Glomerular endothelial cell (primary cell): ENCODE results near the gene ST6GALNAC4. TPM values are rescaled to one million over a fixed set of nuclear protein-coding genes. Genes with fewer than 3 reads are reported as not detected.
"Not testable (repeated sequence)": the region's sequence is repeated elsewhere in the genome, so short reads cannot be mapped to it uniquely, and the experiment has no call there.

Experiments used
- DNase-seq: peaks from one replicate; pipeline ENCODE4 v3.0.0-alpha.2; 2011; ENCODE audit warnings: low read depth, low spot score; ENCODE audit errors: extremely low read depth
- total RNA-seq: library from RNA; depleted of rRNA; stranded (reverse); fragments of >200 nt; gene quantifications from 2 replicates; pipeline ENCODE4 v1.2.3, GENCODE V29; 2015

ST6GALNAC4 gene
- total RNA-seq, 1 donor from 2014 or later: 59.7 TPM

- no peak for DNase-seq
These were observed 21.0 kb downstream of the ST6GALNAC4 start for GRCh38 chr9:127895811-127896210.

- no peak for DNase-seq
These were observed 23.4 kb downstream of the ST6GALNAC4 start for GRCh38 chr9:127893392-127893791.

GRCh38 chr9:127892831-127893230, 24.0 kb downstream of the ST6GALNAC4 start:
- no peak for DNase-seq

GRCh38 chr9:127890053-127890452, 26.8 kb downstream of the ST6GALNAC4 start:
- DNase-seq: no peak

GRCh38 chr9:127887792-127888191, 29.0 kb downstream of the ST6GALNAC4 start:
- no peak for DNase-seq

GRCh38 chr9:127886401-127886972, 30.4 kb downstream of the ST6GALNAC4 start:
- no peak for DNase-seq

GRCh38 chr9:127885508-127886281, 31.1 kb downstream of the ST6GALNAC4 start:
- DNase-seq: no peak

- DNase-seq: no peak
These were observed 31.8 kb downstream of the ST6GALNAC4 start for GRCh38 chr9:127884976-127885490.

GRCh38 chr9:127884427-127884911, 32.4 kb downstream of the ST6GALNAC4 start:
- no peak for DNase-seq

- no peak for DNase-seq
These were observed 32.9 kb downstream of the ST6GALNAC4 start for GRCh38 chr9:127883959-127884358.

- DNase-seq: not testable (repeated sequence)
These were observed 35.1 kb downstream of the ST6GALNAC4 start for GRCh38 chr9:127881715-127882114.

- no peak for DNase-seq
These were observed 36.7 kb downstream of the ST6GALNAC4 start for GRCh38 chr9:127880143-127880542.

GRCh38 chr9:127878652-127879390, 38.0 kb downstream of the ST6GALNAC4 start:
- DNase-seq: no peak

GRCh38 chr9:127878001-127878651, 38.7 kb downstream of the ST6GALNAC4 start:
- DNase-seq: no peak

- DNase-seq: no peak
These were observed 39.3 kb downstream of the ST6GALNAC4 start, which contains the start of gene AK1 for GRCh38 chr9:127877566-127877998. Gene AK1 (minus strand): TSS chr9:127877675. CDS start chr9:127874617, 3,058 bp downstream.

GRCh38 chr9:127876764-127877562, 39.9 kb downstream of the ST6GALNAC4 start:
- DNase-seq: no peak

- no peak for DNase-seq
These were observed 40.6 kb downstream of the ST6GALNAC4 start for GRCh38 chr9:127876026-127876763.

GRCh38 chr9:127875306-127875966, 41.4 kb downstream of the ST6GALNAC4 start:
- DNase-seq: no peak
